Esophagus mucosa (tissue), 1 donor: ENCODE results near the gene CAPN15. TPM values are rescaled to one million over a fixed set of nuclear protein-coding genes. Genes with fewer than 3 reads are reported as not detected.
"Not testable (repeated sequence)": the region's sequence is repeated elsewhere in the genome, so short reads cannot be mapped to it uniquely, and the experiment has no call there.

Experiments
- ATAC-seq: fragments of 200-7000 bp; cut with Tn5 transposase; one replicate; pipeline ENCODE4 v1.9.1; 2020
- total RNA-seq: library from RNA; stranded (reverse); gene quantifications from one replicate; pipeline ENCODE4 v1.2.4, GENCODE V29; 2023
- donor health status: DM: yes; HTN: yes; CAD: no.

CAPN15 gene
- total RNA-seq, 1 donor from 2014 or later = 27.1 TPM

DNA sequence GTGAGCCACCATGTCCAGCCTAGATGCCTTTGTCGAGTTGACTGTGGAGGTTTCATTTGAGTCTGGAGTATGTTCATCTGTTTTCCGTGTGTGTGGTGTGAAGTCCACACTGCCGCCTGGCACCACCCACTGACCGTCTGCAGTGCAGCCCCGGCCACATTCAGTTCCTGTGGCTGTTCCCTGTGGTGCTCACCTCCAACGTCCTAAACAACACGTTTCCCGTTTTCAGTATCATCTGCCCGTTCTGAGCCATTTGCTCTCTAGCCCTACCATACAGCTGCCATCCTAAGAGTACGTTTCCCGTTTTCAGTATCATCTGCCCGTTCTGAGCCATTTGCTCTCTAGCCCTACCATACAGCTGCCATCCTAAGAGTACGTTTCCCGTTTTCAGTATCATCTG, 20.0 kb upstream of the CAPN15 start:
- not testable (repeated sequence) for ATAC-seq

DNA sequence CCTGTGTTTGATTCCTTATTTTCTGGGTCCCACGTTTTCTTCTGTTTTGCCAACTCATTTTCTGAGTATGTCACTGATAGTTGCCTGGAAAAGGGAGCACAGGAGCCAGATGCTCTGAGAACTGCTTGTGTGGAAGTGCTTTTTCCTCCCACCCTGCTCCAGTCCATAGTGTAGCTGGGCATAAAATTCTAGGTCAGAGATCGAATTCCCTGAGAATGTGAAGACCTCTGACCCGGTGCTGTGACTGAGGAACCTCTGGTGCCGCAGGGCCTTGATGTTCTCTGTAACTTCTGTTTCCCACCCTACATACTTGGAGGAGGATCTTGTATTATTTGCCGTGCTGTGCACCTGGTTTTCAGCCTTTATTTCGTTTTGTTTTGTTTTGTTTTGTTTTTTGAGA, 19.5 kb upstream of the CAPN15 start:
- ATAC-seq = no peak

DNA sequence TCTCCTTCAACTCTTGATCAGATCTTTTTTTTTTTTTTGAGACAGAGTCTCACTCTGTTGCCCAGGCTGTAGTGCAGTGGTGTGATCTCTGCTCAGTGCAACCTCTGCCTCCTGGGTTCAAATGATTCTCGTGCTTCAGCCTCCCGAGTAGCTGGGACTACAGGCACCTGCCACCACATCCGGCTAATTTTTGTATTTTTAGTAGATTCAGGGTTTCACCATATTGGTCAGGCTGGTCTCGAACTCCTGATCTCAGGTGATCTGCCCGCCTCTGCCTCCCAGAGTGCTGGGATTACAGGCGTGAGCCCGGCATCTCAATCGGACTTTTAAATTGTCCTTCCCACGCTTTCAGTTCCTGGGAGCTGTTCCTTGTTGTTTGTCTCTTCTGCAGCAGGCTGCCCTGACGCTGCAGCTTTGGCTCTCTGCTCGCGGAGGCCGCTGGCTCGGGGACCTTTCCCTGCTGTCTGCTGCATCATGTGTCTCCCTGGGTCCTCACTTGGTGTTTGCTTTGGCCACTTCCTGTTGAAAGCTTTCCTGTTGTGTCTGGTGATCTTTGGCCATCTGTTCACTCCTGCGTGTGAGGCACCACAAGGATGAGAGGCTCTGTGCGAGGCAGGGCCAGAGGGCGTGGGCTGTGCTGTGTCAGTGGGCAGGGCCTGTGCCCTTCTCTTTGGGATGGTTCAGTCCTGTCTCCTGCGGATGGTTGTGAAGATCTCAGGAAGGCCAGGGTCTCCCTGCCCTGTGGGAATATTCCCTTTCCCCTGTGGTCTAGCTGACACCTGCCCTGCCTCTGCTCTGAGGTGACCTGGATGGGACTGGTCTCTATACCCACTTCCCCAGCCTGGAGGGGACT, 18.4 kb upstream of the CAPN15 start:
- peak; percentile 18 for ATAC-seq

DNA sequence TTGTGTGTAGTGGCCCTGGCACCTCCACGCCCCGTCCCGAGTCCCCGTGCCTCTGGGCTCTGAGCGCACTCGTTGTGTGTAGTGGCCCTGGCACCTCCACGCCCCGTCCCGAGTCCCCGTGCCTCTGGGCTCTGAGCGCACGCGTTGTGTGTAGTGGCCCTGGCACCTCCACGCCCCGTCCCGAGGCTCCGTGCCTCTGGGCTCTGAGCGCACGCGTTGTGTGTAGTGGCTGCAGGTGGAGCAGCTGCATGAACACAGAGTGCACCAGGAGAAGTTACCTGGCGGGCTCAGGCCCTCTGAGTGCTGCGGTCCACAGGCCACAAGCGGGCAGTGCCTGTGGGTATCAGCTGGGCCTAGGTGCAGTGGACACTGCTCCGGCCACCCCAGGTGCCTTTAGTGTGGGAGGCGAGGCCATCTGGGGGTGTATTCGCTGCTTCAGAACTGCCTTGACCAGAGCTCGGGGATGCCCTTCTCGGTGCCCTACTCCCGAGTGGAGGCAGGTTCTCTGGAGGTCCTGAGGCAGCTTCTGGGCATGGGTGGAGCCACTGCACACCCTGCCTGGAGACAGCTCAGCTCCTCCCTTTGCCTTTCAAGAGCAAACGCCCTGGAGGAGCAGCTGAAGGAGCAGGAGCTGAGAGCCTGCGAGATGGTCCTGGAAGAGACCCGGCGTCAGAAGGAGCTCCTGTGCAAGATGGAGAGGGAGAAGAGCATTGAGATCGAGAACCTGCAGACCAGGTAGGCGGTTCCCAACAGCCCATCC, 17.3 kb upstream of the CAPN15 start:
- ATAC-seq = no peak

DNA sequence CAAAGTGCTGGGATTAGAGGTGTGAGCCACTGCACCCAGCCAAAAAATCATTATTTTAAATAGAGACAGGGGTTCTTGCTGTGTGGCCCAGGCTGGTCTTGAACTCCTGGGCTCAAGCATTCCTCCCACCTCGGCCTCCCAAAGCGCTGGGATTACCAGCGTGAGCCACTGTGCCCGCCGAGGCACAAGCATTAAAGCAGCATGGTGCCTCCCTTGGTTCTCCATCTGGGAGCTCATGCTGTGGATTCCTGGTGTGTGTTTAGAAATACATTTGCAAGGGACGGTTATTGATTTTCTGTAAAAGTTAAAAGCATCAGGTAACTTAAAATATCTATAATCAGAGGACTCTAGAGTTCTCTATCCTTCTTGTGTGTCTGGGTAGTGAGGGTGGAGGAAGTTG, 14.7 kb upstream of the CAPN15 start:
- ATAC-seq = no peak

DNA sequence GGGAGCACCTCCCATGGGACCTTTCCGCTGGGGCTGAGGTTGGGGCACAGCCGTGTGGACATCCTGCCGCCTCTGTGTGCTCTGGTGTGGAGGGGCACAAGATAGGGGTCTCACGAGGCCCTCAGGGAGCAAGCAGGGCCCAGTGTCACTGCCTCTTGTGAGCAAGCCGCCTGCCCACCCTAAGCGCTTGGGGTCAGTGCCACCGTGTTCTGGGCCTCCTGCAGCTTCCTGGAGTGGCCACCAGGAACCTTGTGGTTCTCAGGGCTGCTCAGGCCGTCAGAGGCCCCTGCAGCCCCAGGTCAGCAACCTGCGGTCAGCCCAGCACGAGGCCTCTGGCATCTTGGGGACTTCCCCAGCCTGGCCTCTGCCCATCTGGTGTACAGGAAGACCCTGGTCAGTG, 13.6 kb upstream of the CAPN15 start:
- ATAC-seq = no peak

DNA sequence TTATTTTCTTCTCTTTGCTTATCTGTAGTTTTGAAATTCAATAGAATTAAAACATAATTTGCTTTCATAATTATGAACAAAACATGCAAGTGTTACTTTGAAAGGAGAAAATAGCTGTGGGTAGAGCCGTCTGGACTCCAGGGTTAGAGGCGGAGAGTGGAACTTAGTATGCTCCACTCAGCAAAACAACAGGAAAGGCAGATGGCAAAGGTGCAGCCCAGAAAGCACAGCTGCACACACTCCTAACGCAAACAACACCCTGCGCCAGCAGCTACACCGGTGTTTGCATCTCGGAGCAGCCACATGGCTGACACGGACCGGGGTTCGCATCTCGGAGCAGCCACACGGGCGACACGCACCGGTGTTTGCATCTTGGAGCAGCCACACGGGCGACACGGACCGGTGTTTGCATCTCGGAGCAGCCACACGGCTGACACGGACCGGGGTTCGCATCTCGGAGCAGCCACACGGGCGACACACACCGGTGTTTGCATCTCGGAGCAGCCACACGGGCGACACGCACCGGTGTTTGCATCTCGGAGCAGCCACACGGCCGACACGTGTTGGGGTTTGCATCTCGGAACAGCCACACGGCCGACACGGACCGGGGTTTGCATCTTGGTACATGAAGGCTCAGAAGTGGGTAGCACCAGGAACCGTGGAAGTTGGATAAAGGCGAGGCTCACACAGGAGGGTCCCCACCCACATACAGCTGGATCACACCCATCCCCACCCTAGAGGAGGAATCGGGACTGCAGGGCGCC, 12.2 kb upstream of the CAPN15 start:
- ATAC-seq = no peak

DNA sequence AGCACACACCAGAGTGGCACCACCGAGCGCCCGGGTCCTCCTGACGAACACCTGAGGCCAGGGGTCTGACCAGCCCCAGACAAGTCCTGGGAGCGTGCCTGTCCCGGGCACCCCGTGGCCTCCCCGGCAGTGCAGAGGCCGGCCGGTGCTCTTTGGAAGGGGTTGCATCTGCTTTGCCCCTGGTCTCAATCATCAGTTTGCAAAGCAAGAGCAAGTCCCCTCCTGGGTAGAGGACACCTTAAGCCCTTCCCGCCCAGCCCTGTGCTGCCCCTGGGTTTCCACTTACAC, 11.6 kb upstream of the CAPN15 start:
- ATAC-seq = no peak

DNA sequence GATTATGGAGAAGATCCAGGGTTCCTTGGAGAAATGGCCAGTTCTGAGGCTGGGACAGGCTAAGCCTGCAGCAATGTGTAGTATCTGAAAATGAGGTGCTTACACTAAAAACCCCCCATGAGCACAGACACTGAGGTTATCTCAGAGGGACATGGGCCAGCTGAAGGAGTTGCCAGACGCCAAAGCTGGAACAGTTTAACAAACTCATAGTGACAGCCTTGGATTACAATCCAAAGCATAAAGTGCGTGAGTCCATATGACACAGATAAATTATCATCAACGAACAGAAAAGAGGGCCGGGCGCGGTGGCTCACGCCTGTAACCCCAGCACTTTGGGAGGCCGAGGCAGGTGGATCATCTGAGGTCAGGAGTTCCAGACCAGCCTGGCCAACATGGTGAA, 11.2 kb upstream of the CAPN15 start:
- ATAC-seq = no peak

DNA sequence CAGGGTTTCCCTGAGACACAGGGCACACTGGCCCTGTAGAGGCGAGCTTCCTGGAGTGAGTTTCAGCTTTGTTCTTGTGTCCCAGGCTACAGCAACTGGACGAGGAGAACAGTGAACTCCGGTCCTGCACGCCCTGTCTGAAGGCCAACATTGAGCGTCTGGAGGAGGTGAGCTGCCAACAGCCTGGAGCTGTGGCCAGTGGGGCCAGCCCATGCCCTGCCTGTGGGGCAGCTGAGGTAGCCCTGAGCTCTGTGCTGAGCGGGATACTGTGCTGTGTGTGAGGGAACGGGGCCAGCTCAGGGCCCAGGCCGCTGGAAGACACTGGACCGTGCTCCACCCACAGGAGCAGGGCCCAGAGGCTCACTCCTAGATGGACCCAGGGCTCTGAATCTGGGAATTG, 8.7 kb upstream of the CAPN15 start:
- ATAC-seq = no peak

DNA sequence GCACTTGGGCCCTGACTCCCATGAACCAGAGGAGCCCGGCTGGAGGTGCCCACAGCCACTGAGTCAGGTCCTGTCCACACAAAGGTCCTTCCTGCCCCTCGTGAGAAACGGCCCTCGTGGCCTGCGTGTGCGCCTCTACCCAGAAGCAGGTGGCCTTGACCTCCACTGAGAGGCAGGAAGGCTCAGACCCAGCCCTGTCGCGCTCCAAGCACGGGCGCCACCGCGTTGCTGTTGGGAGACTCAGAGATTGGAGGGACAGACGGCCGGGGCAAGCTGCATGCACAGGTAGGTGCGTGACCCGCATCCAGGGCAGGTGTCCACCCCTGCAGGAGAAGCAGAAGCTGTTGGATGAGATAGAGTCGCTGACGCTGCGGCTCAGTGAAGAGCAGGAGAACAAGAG, 8.1 kb upstream of the CAPN15 start:
- ATAC-seq = no peak

DNA sequence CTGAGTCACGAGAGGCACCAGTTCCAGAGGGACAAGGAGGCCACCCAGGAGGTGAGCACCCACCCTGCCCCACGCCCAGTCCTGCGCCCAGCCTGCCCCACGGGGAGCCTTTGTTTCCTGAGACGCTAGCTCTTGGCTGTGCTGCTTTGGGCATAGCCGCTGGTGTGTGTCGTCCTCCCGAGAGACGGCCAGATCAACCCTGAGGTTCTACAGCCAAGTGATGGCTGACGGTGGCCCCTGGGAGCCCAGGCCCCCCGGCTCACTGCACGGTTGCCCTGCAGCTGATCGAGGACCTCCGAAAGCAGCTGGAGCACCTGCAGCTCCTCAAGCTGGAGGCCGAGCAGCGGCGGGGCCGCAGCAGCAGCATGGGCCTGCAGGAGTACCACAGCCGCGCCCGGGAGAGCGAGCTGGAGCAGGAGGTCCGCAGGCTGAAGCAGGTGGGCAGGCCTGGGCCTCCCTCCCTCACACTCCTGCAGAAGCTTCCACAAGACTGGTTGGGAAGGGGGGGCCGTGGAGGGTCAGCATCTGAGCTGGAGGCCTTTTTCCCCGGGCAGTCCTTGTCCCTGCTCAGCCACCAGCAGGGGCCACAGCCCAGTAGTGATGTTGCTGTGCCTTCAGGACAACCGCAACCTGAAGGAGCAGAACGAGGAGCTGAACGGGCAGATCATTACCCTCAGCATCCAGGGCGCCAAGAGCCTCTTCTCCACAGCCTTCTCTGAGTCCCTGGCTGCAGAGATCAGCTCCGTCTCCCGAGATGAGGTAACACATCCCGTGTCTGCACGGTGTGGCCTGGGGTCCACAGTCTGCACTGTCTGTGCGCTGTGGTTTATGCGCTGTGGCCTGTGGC, 7.4 kb upstream of the CAPN15 start:
- no peak for ATAC-seq

DNA sequence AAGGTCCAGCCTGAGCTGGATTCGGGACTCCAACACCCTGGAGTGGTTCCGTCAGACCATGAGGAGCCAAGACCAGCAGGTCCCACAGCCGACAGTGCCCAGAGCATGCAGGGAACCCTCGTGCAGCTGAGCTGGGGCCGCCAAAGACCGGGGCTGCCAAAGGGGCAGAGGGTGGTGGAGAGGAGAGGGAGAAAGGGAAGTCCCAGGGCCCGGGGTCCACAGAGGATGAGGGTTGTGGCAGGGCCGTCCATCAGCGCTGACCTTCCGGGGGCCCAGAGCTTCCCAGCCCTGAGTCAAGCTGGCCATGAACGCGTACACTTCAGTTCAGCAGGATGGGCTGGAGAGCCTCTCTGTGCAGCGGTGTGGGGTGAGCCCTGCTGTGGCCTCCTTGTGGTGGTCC, 6.7 kb upstream of the CAPN15 start:
- ATAC-seq = no peak

DNA sequence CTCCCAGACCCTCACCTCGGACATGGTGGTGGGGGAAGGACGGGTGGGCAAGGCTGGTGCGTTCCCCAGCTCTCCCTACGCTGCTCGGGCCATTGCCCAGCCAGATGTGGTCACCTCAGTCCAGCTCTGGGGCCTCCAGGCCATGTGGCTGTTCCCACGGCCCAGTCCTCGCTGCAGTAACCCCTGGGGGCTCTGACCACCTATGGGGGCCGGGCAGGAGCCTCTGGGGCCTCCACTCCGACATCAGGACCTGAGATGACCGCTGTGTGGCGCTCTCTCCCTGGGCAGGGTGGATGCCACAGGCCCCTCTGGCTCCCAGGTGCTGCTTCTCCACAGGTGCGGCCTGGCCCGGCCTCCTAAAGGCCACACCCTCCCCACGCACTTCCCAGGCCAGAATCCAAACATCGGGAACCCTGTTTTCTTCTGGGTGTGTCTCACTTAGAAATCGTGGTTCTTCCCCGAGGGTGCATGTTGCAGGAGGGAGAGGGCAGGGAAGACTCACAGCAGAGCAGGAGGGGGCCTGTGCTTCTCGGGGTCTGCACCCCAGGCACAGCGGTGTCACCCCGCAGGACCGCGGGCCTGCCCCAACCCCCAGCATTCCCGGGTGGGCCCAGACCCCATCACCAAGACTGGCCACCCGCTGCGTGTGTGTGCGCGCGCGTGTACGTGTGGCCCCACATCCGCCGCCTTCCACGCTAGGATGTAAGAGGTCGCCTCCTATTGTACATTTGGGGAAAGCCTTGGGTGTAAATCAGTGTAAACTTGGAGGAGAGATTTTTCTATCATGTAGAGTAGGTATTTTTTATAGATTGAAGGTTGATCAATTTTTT, 5.9 kb upstream of the CAPN15 start:
- ATAC-seq = peak; percentile 47

DNA sequence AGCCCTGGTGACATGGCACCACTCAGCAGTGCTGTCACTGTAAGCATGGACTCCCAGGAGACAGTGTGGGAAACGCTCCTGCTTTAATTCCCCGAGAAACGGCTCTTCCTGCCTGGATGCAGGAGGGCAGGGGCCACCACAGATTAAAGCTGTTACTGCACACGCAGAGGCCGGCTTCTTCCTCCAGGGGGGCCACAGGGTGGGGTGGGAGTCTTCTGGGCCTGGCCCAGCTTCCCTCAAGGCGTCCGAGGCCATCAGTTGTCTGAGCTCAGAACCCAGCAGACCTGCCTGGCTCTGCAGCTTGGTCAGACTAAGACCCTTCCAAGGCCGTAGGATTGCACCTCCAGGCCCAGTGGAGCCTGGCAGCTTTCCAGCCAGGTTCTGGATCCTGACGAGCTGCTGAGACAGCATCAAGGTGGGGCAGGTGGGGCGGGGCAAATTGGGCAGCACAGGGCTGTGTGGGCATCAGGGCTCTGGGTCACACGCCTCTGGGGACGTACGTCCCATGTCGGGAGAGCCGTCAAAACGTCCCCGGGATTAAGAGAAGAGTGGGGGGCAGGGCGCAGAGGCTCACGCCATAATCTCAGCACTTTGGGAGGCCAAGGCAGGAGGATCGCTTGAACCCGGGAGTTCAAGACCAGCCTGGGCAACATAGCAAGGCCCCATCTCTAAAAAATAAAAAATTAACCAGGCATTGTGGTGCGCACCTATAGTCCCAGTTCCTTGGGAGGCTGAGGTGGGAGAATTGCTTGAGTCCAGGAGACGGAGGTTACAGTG, 5.0 kb upstream of the CAPN15 start:
- no peak for ATAC-seq

DNA sequence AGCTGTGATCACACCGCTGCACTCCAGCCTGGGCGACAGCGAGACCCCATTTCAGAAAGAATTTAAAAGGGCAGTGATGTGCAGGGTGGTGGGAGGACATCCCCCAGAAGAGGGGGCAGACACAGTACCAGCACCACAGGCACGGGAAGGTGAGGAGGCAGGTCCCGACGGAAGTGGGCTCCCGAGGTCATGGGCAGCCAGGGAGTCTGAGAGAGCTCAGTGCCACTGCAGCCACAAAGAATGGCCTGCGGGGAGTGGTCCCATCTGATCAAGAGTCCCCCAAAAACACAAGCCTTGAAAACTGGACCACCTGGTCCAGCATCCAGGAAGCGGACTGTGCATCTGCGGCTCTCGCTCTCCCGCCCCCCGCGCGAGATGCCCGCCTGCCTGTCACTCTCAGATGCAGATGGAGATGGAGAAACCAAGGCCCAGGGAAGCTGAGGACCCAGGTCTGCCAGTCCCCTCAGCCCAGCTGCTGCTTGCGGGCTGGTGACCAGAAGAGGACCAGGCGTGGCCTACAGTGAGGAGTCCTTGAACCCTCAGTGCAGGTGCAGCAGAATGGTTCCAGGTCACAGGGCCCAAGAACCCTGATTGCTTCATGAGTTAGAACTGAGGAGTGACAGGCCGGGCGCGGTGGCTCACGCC, 4.3 kb upstream of the CAPN15 start:
- no peak for ATAC-seq

DNA sequence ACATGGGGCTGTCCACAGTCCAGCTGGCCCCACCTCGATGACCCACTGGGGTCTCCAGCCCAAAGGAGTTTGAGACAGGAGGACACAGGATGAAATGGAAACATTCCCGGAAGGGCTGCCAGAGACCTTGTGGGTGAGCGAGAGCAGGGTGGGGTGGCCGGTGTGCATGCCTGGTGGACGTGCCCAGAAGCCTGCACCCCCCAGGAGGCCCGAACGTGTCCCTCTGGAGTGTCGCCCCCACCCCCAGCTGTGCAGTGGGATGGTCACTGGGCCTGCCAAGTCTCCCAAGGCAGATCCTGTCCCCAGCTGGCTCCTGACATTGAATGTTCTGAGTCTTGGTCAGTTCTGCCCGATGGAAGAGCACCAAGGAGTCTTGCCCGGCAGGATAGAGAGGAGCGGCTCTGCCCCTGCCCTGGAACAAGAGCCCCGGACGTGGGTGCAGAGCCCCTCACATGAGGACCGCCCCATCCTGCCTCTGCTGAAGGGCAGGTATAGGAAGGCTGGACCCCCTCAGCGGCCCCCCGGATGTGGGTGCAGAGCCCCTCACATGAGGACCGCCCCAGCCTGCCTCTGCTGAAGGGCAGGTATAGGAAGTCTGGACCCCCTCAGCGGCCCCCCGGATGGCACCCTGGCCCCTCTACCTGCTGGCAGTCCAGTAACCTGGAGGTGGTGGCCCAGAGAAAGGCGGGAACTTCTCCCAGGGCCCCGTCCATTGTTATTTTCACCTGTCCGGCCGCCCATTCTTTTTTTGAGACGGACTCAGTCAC, 3.1 kb upstream of the CAPN15 start:
- ATAC-seq = no peak

DNA sequence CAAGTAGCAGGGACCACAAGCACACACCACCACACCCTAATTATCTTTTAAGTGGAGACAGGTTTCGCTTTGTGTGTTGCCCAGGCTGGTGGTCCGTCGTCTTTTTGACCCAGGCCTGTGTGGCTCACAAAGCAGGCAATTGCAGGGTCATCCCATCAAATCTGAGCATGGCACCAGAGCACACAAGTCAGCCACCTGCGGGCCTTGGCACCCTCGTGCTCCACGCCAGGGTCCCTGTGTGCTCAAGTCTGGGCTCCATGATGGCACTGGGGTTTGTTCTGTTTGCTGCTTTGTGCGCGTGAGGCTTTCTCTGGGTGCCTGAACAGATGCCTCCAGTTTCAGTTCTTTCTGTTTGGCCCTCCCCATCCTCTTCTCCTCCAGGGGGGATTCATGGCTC, 2.4 kb upstream of the CAPN15 start:
- no peak for ATAC-seq

DNA sequence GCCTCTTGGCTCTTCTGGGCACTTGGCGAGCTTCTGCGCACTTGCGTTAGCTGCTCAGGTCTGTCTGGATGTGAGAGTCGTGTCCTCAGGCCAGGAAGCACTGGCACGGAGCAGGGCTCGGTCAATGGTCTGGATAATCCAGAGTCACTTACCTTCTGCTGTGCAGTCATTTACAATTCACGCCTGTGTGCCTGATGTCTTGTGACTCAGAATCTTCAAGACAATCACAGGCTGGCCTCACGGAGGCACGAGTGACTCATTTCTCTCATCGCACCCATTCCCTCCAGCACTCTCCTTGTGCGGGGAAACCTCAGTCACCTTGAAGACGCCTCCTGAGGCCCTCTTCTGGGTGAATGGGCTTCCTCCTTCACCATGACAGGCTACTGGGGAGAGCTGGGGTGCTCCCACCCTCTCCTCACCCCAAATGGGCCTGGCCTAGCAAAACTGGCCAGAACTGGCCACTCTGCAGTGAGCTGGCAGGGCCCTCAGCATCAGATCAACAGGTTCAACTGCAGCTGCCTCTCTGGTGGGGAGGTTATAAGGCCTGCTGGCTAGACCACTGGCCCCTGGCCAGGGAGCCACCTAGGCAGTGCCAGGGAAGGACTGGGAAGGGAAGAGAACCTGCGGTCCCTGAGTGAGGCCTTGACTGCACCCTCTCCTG, 1.9 kb upstream of the CAPN15 start:
- peak; percentile 48 for ATAC-seq
